Right lobe of liver (tissue), 6 donors: Measurements from ENCODE around the gene DGKZ. TPM values are rescaled to one million over a fixed set of nuclear protein-coding genes. Genes with fewer than 3 reads are reported as not detected.

Experiments used
- ATAC-seq, 4 donors: fragments of 200-7000 bp; cut with Tn5 transposase; one replicate each; pipeline ENCODE4 v1.9.1; 2020; ENCODE audit warnings: mild to moderate bottlenecking in 4 of 4, moderate library complexity in 4 of 4
- DNase-seq, 3 donors: peaks; one replicate each; pipeline ENCODE4 v3.0.0-alpha.2; 2020
- H3K27ac ChIP-seq, 3 donors: fragments of 200-600 bp; one replicate each; pipeline ENCODE4 v1.8.0; 2022
- H3K27me3 ChIP-seq, 2 donors: fragments of 200-600 bp; one replicate each; pipeline ENCODE4 v1.8.0; 2022
- H3K36me3 ChIP-seq, 4 donors: fragments of 200-600 bp; sonication (generic) in 1 of 4; one replicate each; pipeline versions ENCODE4 v1.5.1 to v1.8.0; 2017 to 2022; ENCODE audit warnings: control low read depth in 1 of 4
- H3K4me1 ChIP-seq, 4 donors: fragments of 200-600 bp; sonication (generic) in 1 of 4; one replicate each; pipeline versions ENCODE4 v1.5.1 to v1.8.0; 2017 to 2022; ENCODE audit warnings: control low read depth in 1 of 4
- H3K4me3 ChIP-seq, 3 donors: fragments of 200-600 bp; one replicate each; pipeline ENCODE4 v1.8.0; 2022
- H3K9me3 ChIP-seq, 4 donors: fragments of 200-600 bp; sonication (generic) in 1 of 4; one replicate each; pipeline versions ENCODE4 v1.5.1 to v1.8.0; 2017 to 2022; ENCODE audit warnings: control low read depth in 1 of 4
- POLR2A ChIP-seq: fragments of 450-650 bp; IDR thresholded peaks from one replicate; pipeline ENCODE4 v1.6.1; 2017; ENCODE audit warnings: antibody characterized with exemption, mild to moderate bottlenecking
- WGBS: methylation state at CpG from one replicate; pipeline ENCODE4 v1.1.6; 2018; ENCODE audit warnings: low coverage, low lambda C conversion rate; ENCODE audit not compliant: insufficient coverage; ENCODE audit errors: missing lambda C conversion rate; 5-methylcytosine and 5-hydroxymethylcytosine counted together
- intact Hi-C, 2 donors: fragments of 100-400 bp; cut with DNase I; formaldehyde crosslinking; loops; one replicate each; pipeline versions ENCODE4 v1.11.2 to v1.14.1; 2022
- total RNA-seq, 6 experiments: library from RNA; depleted of rRNA in 2 of 6; stranded (reverse); fragments of >200 nt in 2 of 6; fragmentation: NEBNext Ultra II Directional in 3 of 6; extraction: Animal tissue kit (Norgen Biotek cat#: 25700) in 3 of 6; gene quantifications; one replicate each; pipeline versions ENCODE4 v1.1.0 to v1.2.4, GENCODE V29; 2016 to 2023
- TF ChIP-seq, protein P1 (sequence below), 4 donors: fragments of 200-600 bp in 3 of 4; fragments of 450-650 bp in 1 of 4; IDR thresholded peaks; one replicate each; pipeline versions ENCODE4 v1.5.1 to v1.8.0; 2016 to 2022; ENCODE audit warnings: antibody characterized with exemption in 4 of 4, mild to moderate bottlenecking in 2 of 4
- donor health status: DM: no; HTN: yes; CAD: no.
- donor health status: DM: no; HTN: no; CAD: no.
- donor health status: DM: no; HTN: no; CAD: no.
- donor health status: DM: no; HTN: yes; CAD: no.
- donor health status: DM: no; HTN: yes; CAD: no.

DGKZ gene
- total RNA-seq, 6 experiments from 2014 or later, result 10.7 to 57.9 (median 16.0) TPM

DNA sequence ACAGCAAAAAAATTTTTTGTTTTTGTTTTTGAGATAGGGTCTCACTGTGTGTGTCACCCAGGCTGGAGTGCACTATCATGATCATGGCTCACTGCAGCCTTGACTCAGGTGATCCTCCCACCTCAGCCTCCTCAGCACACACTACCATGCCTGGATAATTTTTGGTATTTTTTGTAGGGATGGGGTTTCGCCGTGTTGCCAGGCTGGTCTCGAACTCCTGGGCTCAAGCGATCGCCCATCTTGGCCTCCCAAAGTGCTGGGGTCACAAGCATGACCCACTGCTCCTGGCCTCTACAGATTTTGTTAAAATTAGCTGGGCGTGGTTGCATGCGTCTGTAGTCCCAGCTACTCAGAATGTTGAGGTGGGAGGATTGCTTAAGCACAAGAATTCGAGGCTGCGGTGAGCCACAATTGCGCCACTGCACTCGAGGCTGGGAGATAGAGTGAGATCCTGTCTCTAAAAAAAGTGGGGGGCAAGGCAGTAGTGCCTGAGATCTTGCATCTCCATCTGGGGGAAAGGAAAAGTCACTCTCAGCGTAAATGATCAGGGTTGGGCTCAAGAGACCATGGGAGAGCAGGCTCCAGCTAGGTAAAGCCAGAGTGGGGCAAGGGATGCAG lies 10.6 kb upstream of the DGKZ start:
- no peak overlapping the region for H3K27ac ChIP-seq
- TF ChIP-seq POLR2A, result no peak
- TF ChIP-seq, protein P1, sequence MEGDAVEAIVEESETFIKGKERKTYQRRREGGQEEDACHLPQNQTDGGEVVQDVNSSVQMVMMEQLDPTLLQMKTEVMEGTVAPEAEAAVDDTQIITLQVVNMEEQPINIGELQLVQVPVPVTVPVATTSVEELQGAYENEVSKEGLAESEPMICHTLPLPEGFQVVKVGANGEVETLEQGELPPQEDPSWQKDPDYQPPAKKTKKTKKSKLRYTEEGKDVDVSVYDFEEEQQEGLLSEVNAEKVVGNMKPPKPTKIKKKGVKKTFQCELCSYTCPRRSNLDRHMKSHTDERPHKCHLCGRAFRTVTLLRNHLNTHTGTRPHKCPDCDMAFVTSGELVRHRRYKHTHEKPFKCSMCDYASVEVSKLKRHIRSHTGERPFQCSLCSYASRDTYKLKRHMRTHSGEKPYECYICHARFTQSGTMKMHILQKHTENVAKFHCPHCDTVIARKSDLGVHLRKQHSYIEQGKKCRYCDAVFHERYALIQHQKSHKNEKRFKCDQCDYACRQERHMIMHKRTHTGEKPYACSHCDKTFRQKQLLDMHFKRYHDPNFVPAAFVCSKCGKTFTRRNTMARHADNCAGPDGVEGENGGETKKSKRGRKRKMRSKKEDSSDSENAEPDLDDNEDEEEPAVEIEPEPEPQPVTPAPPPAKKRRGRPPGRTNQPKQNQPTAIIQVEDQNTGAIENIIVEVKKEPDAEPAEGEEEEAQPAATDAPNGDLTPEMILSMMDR (IDR thresholded peaks at IDR 0.05), result no peak
- DNase-seq, result no peak
- peaks cover 4 to 16% of the 10 kb centered on the region in 2 donors for H3K27me3 ChIP-seq
- intact Hi-C loops, result no loop called here
- peaks cover 0 to 6% (median 0%) of the 10 kb centered on the region in 4 donors for H3K4me1 ChIP-seq
- ATAC-seq, result no peak
- WGBS, result 67% methylated on average over 12 of the region's 12 CpGs
- H3K4me3 ChIP-seq, result no peak overlapping the region
- H3K9me3 ChIP-seq, result no peaks in the 10 kb centered on the region
- no peaks in the 10 kb centered on the region for H3K36me3 ChIP-seq

DNA sequence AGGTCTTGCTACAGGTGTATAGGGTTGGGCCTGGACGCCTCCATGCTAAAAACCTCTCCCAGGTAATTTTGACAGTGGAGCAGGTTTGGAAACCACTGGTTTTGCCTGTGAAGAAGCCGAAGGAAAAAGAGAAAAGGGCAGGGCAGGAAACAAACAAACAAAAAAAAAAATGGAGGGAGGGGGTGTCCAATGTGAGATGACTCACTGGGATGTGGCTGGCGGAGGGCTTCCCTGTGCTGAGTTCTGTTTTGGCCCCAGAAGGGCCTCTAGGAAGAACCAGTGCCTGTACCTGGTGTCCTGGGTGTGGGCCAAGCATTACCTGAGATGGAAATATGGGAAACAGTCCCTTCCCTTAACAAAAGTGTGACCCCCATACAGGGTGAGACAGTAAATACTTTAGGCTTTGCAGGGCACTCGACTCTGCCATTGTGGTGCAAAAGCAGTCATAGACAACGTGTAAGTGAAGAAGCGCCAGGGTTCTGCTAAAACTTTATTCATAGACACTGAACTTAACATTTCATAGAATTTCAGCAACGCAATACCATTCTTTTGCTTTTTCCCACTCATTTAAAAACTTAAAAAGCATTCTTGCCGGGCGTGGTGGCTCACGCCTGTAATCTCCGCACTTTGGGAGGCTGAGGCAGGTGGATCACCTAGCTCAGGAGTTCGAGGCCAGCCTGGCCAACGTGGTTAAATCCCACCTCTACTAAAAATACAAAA lies 9.5 kb upstream of the DGKZ start:
- no peak for TF ChIP-seq POLR2A
- TF ChIP-seq, protein P1 (IDR thresholded peaks at IDR 0.05), result no peak
- Histone ChIP-seq H3K27ac (no peak overlapping the region), H3K9me3 (no peaks in the 10 kb centered on the region), H3K36me3 (no peaks in the 10 kb centered on the region), H3K27me3 (peaks cover 0 to 5% of the 10 kb centered on the region in 2 donors), H3K4me1 (peaks cover 0 to 2% (median 0%) of the 10 kb centered on the region in 4 donors), H3K4me3 (no peak overlapping the region)
- intact Hi-C loops, result no loop called here
- ATAC-seq (no peak), DNase-seq (no peak)
- 80% methylated on average over 12 of the region's 13 CpGs for WGBS

DNA sequence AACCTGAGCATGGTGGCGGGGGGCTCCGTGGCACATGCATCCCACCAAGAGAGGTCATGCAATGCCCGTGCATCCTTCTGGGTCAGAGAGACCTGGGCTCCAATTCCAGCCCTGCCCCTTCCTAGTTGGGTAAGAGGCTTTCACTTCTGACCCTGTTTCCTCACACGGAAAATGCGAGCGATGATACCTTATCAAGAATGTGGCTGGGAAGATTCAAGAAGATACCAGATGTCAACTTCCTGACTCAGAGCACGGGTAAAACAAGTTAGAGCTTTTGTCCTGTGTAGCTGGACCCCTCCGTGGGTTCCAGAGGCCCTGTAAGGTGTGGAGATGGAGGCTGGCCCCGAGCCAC lies 8.7 kb upstream of the DGKZ start:
- DNase-seq, result no peak

DNA sequence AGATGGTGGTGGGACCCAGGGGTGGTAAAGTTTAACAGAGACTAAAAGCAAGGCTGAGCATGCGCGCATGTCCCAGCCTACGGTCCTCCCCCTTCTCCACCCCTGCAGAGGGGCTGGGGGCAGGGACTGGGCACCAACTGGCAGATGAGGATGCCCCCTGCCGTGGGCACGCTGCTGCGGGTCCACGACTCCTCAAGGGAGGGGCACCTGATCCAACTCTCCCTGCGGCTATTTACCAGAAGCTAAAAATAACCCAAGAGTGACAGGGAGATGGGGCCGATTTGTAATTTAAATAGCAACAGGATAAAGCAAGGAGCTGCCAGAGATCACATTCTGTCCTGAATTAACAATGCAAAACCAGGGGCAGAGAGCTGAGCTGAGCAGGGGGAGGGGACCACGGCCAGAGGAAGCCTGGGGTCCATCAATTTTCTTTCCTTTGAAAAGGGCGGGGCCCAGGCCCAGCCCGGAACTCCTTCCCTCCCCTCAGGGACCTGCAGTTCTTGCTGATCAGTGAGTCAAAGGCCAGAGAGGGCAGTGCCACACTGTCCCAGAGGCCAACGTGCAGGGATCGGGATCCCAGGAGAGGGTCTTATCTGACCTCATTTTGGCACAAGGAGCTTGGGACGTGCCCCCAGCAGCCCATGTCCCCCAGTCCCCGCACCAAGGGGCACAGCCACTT lies 8.1 kb upstream of the DGKZ start:
- Histone ChIP-seq H3K9me3 (no peaks in the 10 kb centered on the region), H3K36me3 (no peaks in the 10 kb centered on the region), H3K4me1 (no peaks in the 10 kb centered on the region), H3K27me3 (no peaks in the 10 kb centered on the region), H3K4me3 (no peak overlapping the region), H3K27ac (peak overlapping the region in 1 of 3 donors; percentile 11)
- DNase-seq (no peak), ATAC-seq (peak; percentile 29 to 33 (median 30))
- TF ChIP-seq, protein P1 (IDR thresholded peaks at IDR 0.05), result no peak
- no peak for TF ChIP-seq POLR2A
- intact Hi-C loops, result no loop called here
- WGBS, result 19% methylated on average over 6 of the region's 16 CpGs

More for the DNA sequence above, 8.7 kb upstream of the DGKZ start:
- no peaks in the 10 kb centered on the region for H3K9me3 ChIP-seq
- ATAC-seq, result peak in 1 of 4 donors; percentile 9
- no peaks in the 10 kb centered on the region for H3K4me1 ChIP-seq
- H3K36me3 ChIP-seq, result no peaks in the 10 kb centered on the region
- WGBS, result 27% methylated on average over 8 of the region's 9 CpGs
- H3K4me3 ChIP-seq, result no peak overlapping the region
- intact Hi-C loops, result no loop called here
- TF ChIP-seq, protein P1 (IDR thresholded peaks at IDR 0.05), result no peak
- no peak for TF ChIP-seq POLR2A
- H3K27me3 ChIP-seq, result no peaks in the 10 kb centered on the region
- peak overlapping the region in 1 of 3 donors; percentile 11 for H3K27ac ChIP-seq
